Large intestine (tissue), 12 donors: Measurements from ENCODE around the gene IFNG-AS1. TPM values are rescaled to one million over a fixed set of nuclear protein-coding genes. Genes with fewer than 3 reads are reported as not detected.

Source experiments
- DNase-seq, 2 donors: peaks; one replicate each; pipeline versions ENCODE4 v3.0.0 to v3.0.0-alpha.2; 2013
- H3K27ac ChIP-seq: one replicate; pipeline ENCODE4 v1.5.1; 2013; ENCODE audit warnings: low read length
- H3K27me3 ChIP-seq: 2 replicates; pipeline ENCODE4 v1.6.1; 2013; ENCODE audit warnings: low read length; ENCODE audit not compliant: control insufficient read depth, insufficient read depth
- H3K36me3 ChIP-seq: 2 replicates; pipeline ENCODE4 v1.6.1; 2013; ENCODE audit warnings: low read length; ENCODE audit not compliant: control insufficient read depth, insufficient read depth
- H3K4me1 ChIP-seq: one replicate; pipeline ENCODE4 v1.6.1; 2013; ENCODE audit warnings: low read length; ENCODE audit not compliant: control insufficient read depth, insufficient read depth
- H3K4me3 ChIP-seq: one replicate; pipeline ENCODE4 v1.5.1; 2013; ENCODE audit warnings: low read length
- H3K9me3 ChIP-seq: one replicate; pipeline ENCODE4 v1.6.1; 2013; ENCODE audit warnings: mild to moderate bottlenecking, low read depth, low read length, moderate library complexity; ENCODE audit not compliant: control insufficient read depth
- WGBS: methylation state at CpG from one replicate; pipeline ENCODE4 v1.1.5; 2013; ENCODE audit warnings: low lambda C conversion rate; ENCODE audit not compliant: insufficient coverage; 5-methylcytosine and 5-hydroxymethylcytosine counted together
- long read RNA-seq, 11 donors: transcript quantifications; one replicate each; lab custom pipeline, GENCODE V29; 2026
- polyA plus RNA-seq: library from polyadenylated mRNA; unstranded; fragments of 120-200 nt; gene quantifications from one replicate; pipeline ENCODE4 v1.2.1, GENCODE V29; 2013

The IFNG-AS1 gene
- 0.13 TPM for polyA plus RNA-seq
- long read RNA-seq, donor 1, result 0 reads
- long read RNA-seq, donor 2, result 0 reads
- long read RNA-seq, donor 3, result 0 reads
- long read RNA-seq, donor 4, result 0 reads
- long read RNA-seq, donor 5, result 0 reads
- long read RNA-seq, donor 6, result 0 reads
- long read RNA-seq, donor 7, result 0 reads
- long read RNA-seq, donor 8, result 0 reads
- long read RNA-seq, donor 9, result 0 reads
- long read RNA-seq, donor 10, result 0 reads
- long read RNA-seq, donor 11, result 0 reads

GRCh38 chr12:67989184-67989920 is at the start of gene IFNG-AS1:
Gene IFNG-AS1 (plus strand): TSS chr12:67989447.
- no peak within 1 kb of the TSS for H3K4me3 ChIP-seq
- no peak for DNase-seq

GRCh38 chr12:67939611-67940010 is 49.6 kb upstream of the IFNG-AS1 start:
- H3K27ac ChIP-seq, result no peak overlapping the region
- H3K4me3 ChIP-seq, result no peak overlapping the region
- DNase-seq, result no peak
- no peaks in the 10 kb centered on the region for H3K36me3 ChIP-seq
- no peaks in the 10 kb centered on the region for H3K9me3 ChIP-seq
- WGBS, result no CpG with 5 or more reads among the region's 2 CpGs
- no peaks in the 10 kb centered on the region for H3K27me3 ChIP-seq
- peaks cover 13% of the 10 kb centered on the region for H3K4me1 ChIP-seq

More at GRCh38 chr12:67989184-67989920, at the start of gene IFNG-AS1:
- peaks cover 5% of the 10 kb centered on the region for H3K27me3 ChIP-seq
- H3K27ac ChIP-seq, result no peak within 1 kb of the TSS
- H3K4me1 ChIP-seq, result no peaks in the 10 kb centered on the region
- no peaks in the 10 kb centered on the region for H3K36me3 ChIP-seq
- H3K9me3 ChIP-seq, result no peaks in the 10 kb centered on the region
- 87% methylated on average over 3 of the region's 7 CpGs for WGBS

GRCh38 chr12:67940780-67941243 is 48.4 kb upstream of the IFNG-AS1 start:
- no peaks in the 10 kb centered on the region for H3K27me3 ChIP-seq
- peak; percentile 37 to 76 for DNase-seq
- no CpG with 5 or more reads among the region's 3 CpGs for WGBS
- no peak overlapping the region for H3K4me3 ChIP-seq
- H3K36me3 ChIP-seq, result no peaks in the 10 kb centered on the region
- peak overlapping the region; percentile 66 for H3K27ac ChIP-seq
- H3K9me3 ChIP-seq, result no peaks in the 10 kb centered on the region
- H3K4me1 ChIP-seq, result peaks cover 13% of the 10 kb centered on the region

- Histone ChIP-seq H3K4me1 (peaks cover 13% of the 10 kb centered on the region), H3K9me3 (no peaks in the 10 kb centered on the region), H3K27ac (no peak overlapping the region), H3K36me3 (no peaks in the 10 kb centered on the region), H3K27me3 (no peaks in the 10 kb centered on the region), H3K4me3 (no peak overlapping the region)
- WGBS, result no CpG with 5 or more reads among the region's 3 CpGs
- DNase-seq, result no peak
These were observed 46.5 kb upstream of the IFNG-AS1 start for GRCh38 chr12:67942724-67943123.

- no peak overlapping the region for H3K27ac ChIP-seq
- H3K27me3 ChIP-seq, result no peaks in the 10 kb centered on the region
- H3K36me3 ChIP-seq, result no peaks in the 10 kb centered on the region
- peak; percentile 57 to 74 for DNase-seq
- 0% methylated on average over 3 of the region's 5 CpGs for WGBS
- no peaks in the 10 kb centered on the region for H3K9me3 ChIP-seq
- H3K4me3 ChIP-seq, result no peak overlapping the region
- peaks cover 13% of the 10 kb centered on the region for H3K4me1 ChIP-seq
These were observed 45.9 kb upstream of the IFNG-AS1 start for GRCh38 chr12:67943141-67943892.

- H3K36me3 ChIP-seq, result no peaks in the 10 kb centered on the region
- DNase-seq, result no peak
- H3K9me3 ChIP-seq, result no peaks in the 10 kb centered on the region
- WGBS, result 94% methylated on average over 3 of the region's 5 CpGs
- H3K4me1 ChIP-seq, result peaks cover 13% of the 10 kb centered on the region
- H3K27ac ChIP-seq, result no peak overlapping the region
- no peaks in the 10 kb centered on the region for H3K27me3 ChIP-seq
- H3K4me3 ChIP-seq, result no peak overlapping the region
These were observed 45.2 kb upstream of the IFNG-AS1 start for GRCh38 chr12:67944093-67944492.

GRCh38 chr12:67952787-67953186 is 36.5 kb upstream of the IFNG-AS1 start:
- Histone ChIP-seq H3K4me3 (no peak overlapping the region), H3K4me1 (no peaks in the 10 kb centered on the region), H3K9me3 (no peaks in the 10 kb centered on the region), H3K27me3 (no peaks in the 10 kb centered on the region), H3K36me3 (no peaks in the 10 kb centered on the region), H3K27ac (no peak overlapping the region)
- WGBS, result 100% methylated on average over 1 of the region's 2 CpGs
- DNase-seq, result no peak

GRCh38 chr12:67957383-67957782 is 31.9 kb upstream of the IFNG-AS1 start:
- Histone ChIP-seq H3K9me3 (no peaks in the 10 kb centered on the region), H3K4me3 (no peak overlapping the region), H3K36me3 (no peaks in the 10 kb centered on the region), H3K27me3 (no peaks in the 10 kb centered on the region), H3K4me1 (no peaks in the 10 kb centered on the region), H3K27ac (no peak overlapping the region)
- no peak for DNase-seq
- WGBS, result 100% methylated on average over 2 of the region's 4 CpGs

GRCh38 chr12:67958187-67958586 is 31.1 kb upstream of the IFNG-AS1 start:
- H3K4me1 ChIP-seq, result no peaks in the 10 kb centered on the region
- DNase-seq, result no peak
- H3K27me3 ChIP-seq, result no peaks in the 10 kb centered on the region
- WGBS, result no CpG with 5 or more reads among the region's 4 CpGs
- H3K4me3 ChIP-seq, result no peak overlapping the region
- H3K9me3 ChIP-seq, result no peaks in the 10 kb centered on the region
- no peak overlapping the region for H3K27ac ChIP-seq
- H3K36me3 ChIP-seq, result no peaks in the 10 kb centered on the region

- no peak for DNase-seq
- H3K9me3 ChIP-seq, result no peaks in the 10 kb centered on the region
- H3K4me1 ChIP-seq, result no peaks in the 10 kb centered on the region
- no peak overlapping the region for H3K4me3 ChIP-seq
- WGBS, result no CpG with 5 or more reads among the region's 1 CpG
- no peaks in the 10 kb centered on the region for H3K36me3 ChIP-seq
- H3K27ac ChIP-seq, result no peak overlapping the region
- H3K27me3 ChIP-seq, result no peaks in the 10 kb centered on the region
These were observed 24.8 kb upstream of the IFNG-AS1 start for GRCh38 chr12:67964456-67964855.
